HG02970 (cell line): Measurements from ENCODE around the gene CTCFL.
A peak's percentile ranks its signal among the peaks of the same experiment; 100 is the strongest.

Experiments used
- ATAC-seq: cut with Tn5 transposase; IDR thresholded peaks from one replicate; pipeline ENCODE4 v1.9.1; 2021; ENCODE audit warnings: mild to moderate bottlenecking, moderate library complexity, moderate number of reproducible peaks; ENCODE audit not compliant: unreplicated experiment, low FRiP score

Gene CTCFL

DNA sequence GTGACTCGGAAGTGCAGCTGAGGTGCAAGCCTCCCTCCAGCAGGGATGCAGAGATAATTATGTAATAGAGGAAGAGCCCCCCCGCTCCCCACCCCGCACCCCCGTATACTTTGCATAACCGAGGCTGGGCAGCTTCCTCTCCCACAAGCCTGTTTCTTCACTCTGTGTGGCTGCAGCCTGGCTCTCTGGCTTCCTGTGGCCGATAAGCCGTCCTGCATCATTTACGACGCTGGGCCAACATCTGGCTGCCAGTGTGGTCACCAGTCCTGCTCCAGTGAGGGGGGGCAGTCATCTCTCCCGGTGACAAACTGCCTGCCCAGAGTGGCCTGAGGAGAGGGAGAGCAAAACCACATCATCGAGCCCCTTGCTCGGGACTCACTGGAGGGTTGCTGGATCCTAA, 74.5 kb downstream of the CTCFL start:
- ATAC-seq = peak; percentile 65

DNA sequence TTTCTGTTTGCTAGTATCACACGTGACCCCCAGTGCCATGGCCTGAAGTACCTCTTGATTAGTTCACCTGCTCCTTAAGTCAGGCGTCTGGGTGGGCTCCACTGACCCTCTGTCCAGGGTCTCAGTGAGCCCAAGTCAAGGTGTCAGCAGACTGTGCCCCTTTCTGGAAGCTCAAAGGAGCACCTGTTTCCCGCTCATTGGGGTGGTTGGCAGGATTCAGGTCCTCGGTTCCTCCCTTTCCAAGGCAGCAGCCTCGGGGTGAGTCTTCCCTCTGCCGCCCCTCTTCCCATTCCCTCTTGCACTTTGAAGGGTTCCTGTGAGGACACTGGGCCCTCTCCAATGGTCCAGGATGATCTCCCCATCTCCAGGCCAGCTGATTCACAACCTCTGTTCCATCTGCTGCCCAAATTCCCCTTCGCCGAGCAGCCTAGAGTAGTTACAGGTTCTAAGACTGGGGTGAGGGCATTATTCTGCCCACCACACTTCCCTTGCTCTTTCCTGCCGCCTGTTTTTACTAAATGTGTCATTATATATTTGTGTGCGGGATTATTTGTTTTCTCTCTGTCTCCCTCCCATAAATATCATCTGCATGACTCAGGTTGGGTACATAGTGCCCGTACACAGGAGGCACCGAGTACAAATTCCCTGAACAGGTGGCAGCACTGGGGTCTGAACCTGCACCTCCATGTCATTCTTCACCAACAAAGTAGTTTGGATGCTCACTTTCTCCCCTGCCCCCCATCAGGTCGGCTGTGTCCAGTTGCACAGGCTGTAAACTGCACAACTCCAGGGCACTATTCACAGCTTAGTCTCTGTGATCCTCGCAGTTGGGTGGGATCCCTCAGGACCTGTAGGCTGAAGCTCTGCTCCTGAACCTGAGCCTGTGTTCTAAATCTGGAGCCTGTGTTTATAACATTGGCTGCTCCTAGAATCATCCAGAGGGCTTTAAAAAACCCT, 75.3 kb downstream of the CTCFL start:
- no peak for ATAC-seq

DNA sequence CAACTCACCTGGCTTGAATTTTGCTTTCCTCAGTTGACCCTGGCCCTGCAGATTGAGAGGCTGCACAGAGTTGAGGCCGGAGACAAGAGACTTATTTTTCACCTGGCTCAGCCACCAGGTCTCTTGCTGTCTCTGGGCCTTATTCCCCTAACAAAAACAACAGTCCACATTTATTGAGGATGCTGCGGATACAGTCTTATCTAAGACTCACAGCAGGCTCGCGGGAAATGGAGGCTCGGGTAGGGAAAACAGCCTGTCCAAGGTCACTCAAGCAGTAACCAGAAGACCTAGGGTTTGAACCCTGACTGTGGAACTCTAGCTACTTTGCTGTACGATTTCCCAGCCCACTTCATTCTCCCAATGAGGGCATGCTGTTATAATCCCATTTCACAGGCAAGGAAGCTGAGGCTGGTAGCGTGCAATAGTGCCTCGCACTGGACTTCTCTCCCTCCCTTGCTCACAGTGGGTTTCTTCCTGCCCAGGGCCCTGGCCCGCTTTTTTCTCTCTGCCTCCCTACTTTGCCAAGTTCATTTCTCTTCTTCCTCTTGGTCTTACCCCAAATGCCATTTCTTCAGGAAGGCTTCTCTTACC, 76.1 kb downstream of the CTCFL start:
- ATAC-seq = no peak
